ENCODE data around the gene R3HDM2.

The R3HDM2 gene

GRCh38 chr12:57260366-57260765 lies 170.5 kb downstream of the R3HDM2 start:
- TF ChIP-seq, protein P1, sequence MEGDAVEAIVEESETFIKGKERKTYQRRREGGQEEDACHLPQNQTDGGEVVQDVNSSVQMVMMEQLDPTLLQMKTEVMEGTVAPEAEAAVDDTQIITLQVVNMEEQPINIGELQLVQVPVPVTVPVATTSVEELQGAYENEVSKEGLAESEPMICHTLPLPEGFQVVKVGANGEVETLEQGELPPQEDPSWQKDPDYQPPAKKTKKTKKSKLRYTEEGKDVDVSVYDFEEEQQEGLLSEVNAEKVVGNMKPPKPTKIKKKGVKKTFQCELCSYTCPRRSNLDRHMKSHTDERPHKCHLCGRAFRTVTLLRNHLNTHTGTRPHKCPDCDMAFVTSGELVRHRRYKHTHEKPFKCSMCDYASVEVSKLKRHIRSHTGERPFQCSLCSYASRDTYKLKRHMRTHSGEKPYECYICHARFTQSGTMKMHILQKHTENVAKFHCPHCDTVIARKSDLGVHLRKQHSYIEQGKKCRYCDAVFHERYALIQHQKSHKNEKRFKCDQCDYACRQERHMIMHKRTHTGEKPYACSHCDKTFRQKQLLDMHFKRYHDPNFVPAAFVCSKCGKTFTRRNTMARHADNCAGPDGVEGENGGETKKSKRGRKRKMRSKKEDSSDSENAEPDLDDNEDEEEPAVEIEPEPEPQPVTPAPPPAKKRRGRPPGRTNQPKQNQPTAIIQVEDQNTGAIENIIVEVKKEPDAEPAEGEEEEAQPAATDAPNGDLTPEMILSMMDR (IDR thresholded peaks at IDR 0.05) = no peak

DNA sequence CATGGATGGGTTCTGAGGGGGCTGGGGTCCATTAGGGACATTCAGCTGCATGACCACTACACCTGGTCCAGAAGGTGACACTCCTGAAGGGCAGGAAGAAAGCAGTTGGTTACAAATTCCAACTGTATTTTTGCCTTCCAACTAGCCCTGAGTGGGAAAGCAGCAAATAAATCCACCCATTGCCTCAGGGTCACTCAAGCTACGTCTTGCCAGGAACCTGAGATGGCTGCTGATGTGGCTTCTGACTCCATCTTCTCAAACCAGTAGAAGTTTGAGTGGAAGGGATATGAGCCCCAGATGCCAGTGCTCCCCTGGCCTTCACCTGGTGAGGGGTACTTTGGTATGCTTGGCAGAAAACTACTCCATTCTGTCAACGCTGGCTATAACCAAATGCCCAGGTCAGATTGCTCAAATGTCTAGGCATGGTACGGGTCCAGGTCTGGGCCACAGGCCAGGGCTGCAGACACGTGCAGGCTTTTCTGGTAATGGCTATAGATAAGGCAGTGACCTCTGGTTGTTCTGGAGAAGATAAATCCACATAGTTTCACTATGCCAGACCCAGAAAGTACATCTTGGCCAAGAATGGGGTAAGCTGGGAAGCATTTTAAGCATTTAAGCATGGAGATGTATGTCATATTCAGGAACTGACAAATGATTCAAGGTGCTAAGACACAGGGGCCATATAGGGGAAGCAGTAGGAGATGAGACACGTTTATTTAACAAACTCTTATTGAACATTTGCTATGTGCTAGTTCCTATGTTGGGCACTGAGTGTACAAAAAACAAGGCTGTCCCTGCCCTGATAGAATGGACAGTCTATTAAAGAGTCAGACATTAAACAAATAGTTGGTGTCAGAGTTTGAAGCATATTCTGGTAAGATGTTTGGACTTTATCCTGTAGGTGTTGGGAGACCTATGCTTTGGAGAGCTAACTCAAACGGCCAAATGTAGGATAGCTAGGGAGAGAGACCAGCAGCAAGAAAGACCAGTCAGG lies 171.6 kb downstream of the R3HDM2 start:
- TF ChIP-seq, protein P1 (IDR thresholded peaks at IDR 0.05) = no peak

DNA sequence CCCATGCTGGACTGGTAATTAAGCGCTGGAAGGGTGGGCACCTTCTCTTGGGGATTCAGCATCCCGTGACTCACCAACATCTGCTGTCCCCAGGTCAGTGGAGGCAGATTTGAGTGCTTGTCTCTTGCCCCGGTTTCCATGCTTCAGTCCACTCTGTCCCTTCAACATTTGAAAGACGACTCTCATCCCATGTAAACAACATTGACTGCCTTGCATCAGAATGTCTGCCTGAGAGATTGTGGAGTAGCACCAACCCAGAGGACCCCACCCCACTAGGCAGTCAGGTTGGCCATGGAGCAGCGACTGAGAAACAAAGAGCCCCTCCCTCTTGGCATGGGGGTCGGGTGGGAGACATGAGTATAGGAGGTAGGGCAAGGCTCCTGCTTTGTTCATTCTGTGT lies 174.9 kb downstream of the R3HDM2 start:
- TF ChIP-seq, protein P1 (IDR thresholded peaks at IDR 0.05) = no peak

- TF ChIP-seq, protein P1 (IDR thresholded peaks at IDR 0.05) = no peak
Measured at GRCh38 chr12:57254506-57255280, 176.2 kb downstream of the R3HDM2 start.

- TF ChIP-seq, protein P1 (IDR thresholded peaks at IDR 0.05) = no peak
Measured at GRCh38 chr12:57250956-57251355, 179.9 kb downstream of the R3HDM2 start, which contains the start of gene STAC3. Gene STAC3, minus strand, starts transcription at chr12:57251187. Its CDS starts 1,551 bp downstream, at chr12:57249636.

DNA sequence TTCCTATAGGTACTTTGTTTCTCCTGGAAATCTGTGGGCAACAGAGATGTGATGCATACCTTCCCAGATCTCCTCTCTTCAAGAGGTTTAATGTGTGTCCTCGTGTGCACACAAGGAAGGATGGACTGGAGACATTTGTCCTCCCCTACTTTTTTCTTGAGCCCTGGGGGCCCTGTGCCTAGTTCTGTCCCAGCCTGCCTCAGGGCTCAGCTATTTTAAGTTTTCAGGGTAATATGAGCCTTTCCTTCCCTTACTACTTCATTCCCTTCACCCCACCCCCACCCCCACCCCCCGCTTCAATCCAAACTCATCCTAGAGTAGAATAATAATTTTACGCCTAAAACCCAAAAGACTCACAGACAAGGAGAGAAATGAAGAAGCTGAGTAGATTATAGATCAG lies 180.3 kb downstream of the R3HDM2 start:
- TF ChIP-seq, protein P1 (IDR thresholded peaks at IDR 0.05) = no peak

- TF ChIP-seq, protein P1 (IDR thresholded peaks at IDR 0.05) = no peak
Measured at GRCh38 chr12:57248934-57249742, 181.7 kb downstream of the R3HDM2 start.
